Measurements from ENCODE around the gene RUNX3. TPM values are rescaled to one million over a fixed set of nuclear protein-coding genes. Genes with fewer than 3 reads are reported as not detected.

Gene RUNX3
- total RNA-seq, 1 experiment from 2014 or later, result 22.6 TPM

GRCh38 chr1:24900985-24901781 is 28.9 kb downstream of the RUNX3 start:
- H3K4me2 ChIP-seq (ENCODE audit: low read length), result no peak overlapping the region
- H2AFZ ChIP-seq (ENCODE audit: low read depth, low read length, poor library complexity, severe bottlenecking), result no peak overlapping the region
- ChIA-PET POLR2A (interaction anchor here (0.7 kb wide), 1 partner anchor 20 kb away, joined by 3 read pairs; no protein-coding TSS in a partner anchor), RAD21 (ENCODE audit: low non-redundant PET in 1 of 2, low total read pairs in 2 of 2, uncharacterized antibody in 2 of 2, unreplicated experiment in 2 of 2) (no interaction called here), CTCF (interaction anchor here (0.7 kb wide), 1 partner anchor 525 kb away, joined by 3 read pairs; no protein-coding TSS in a partner anchor)
- H3K9ac ChIP-seq (ENCODE audit: low read length), result no peak overlapping the region
- no peaks in the 10 kb centered on the region for H4K20me1 ChIP-seq (ENCODE audit: insufficient read depth)
- BruUV-seq (replicated peaks), result no TSS peak
- H3K4me1 ChIP-seq (ENCODE audit: control insufficient read depth in 1 of 2, insufficient read depth in 2 of 2, low read length in 2 of 2), result no peaks in the 10 kb centered on the region
- ATAC-seq, result no peak
- no peak for TF ChIP-seq POLR2A (IDR thresholded peaks at IDR 0.05; ENCODE audit: borderline replicate concordance, extremely low read depth, insufficient read depth, insufficient read length)
- no peak for TF ChIP-seq ZFX (IDR thresholded peaks at IDR 0.05)
- no peak for TF ChIP-seq CTCF (IDR thresholded peaks at IDR 0.05 in 2 of 3, conservative IDR thresholded peaks at IDR 0.05 in 1 of 3; ENCODE audit: borderline replicate concordance in 1 of 3, insufficient read depth in 1 of 3, low read depth in 2 of 3, low read length in 2 of 3)
- no peak for TF ChIP-seq RAD21 (IDR thresholded peaks at IDR 0.05; ENCODE audit: low read depth)
- no peak for TF ChIP-seq EGR1 (IDR thresholded peaks at IDR 0.05; ENCODE audit: low read depth)
- TF ChIP-seq YY1 (IDR thresholded peaks at IDR 0.05; ENCODE audit: extremely low read depth, insufficient replicate concordance, low read depth, low read length), result no peak
- no peak for TF ChIP-seq SP1 (IDR thresholded peaks at IDR 0.05; ENCODE audit: low read depth)
- no peaks in the 10 kb centered on the region for H3K27me3 ChIP-seq (ENCODE audit: insufficient read depth, low read length)
- DNase-seq (ENCODE audit: low read depth, low spot score), result no peak
- H3K4me3 ChIP-seq (replicated peaks in 1 of 2; ENCODE audit: low read depth in 1 of 2, low read length in 2 of 2), result no peak overlapping the region
- no peaks in the 10 kb centered on the region for H3K79me2 ChIP-seq (ENCODE audit: insufficient read depth, low read length)
- no peaks in the 10 kb centered on the region; a peak in 1 of 4 replicates for H3K36me3 ChIP-seq (ENCODE audit: control insufficient read depth in 1 of 2, insufficient read depth in 2 of 2, low read length in 2 of 2)
- intact Hi-C loops (cut with micrococcal nuclease), result no loop called here
- no peak overlapping the region for H3K27ac ChIP-seq (ENCODE audit: low read depth, low read length)
- no peaks in the 10 kb centered on the region for H3K9me3 ChIP-seq (ENCODE audit: control insufficient read depth in 1 of 2, insufficient read depth in 1 of 2, low read depth in 1 of 2, low read length in 2 of 2)
- H3K9me2 ChIP-seq (ENCODE audit: insufficient read depth), result no peaks in the 10 kb centered on the region

GRCh38 chr1:24900486-24900849 is 29.6 kb downstream of the RUNX3 start:
- H3K9me2 ChIP-seq (ENCODE audit: insufficient read depth), result no peaks in the 10 kb centered on the region
- intact Hi-C loops (cut with micrococcal nuclease), result no loop called here
- H3K79me2 ChIP-seq (ENCODE audit: insufficient read depth, low read length), result no peaks in the 10 kb centered on the region
- ChIA-PET POLR2A (interaction anchor here (0.7 kb wide), 1 partner anchor 19 kb away, joined by 3 read pairs; no protein-coding TSS in a partner anchor), RAD21 (ENCODE audit: low non-redundant PET in 1 of 2, low total read pairs in 2 of 2, uncharacterized antibody in 2 of 2, unreplicated experiment in 2 of 2) (no interaction called here), CTCF (no interaction called here)
- no peaks in the 10 kb centered on the region for H3K9me3 ChIP-seq (ENCODE audit: control insufficient read depth in 1 of 2, insufficient read depth in 1 of 2, low read depth in 1 of 2, low read length in 2 of 2)
- H3K27me3 ChIP-seq (ENCODE audit: insufficient read depth, low read length), result no peaks in the 10 kb centered on the region
- H3K36me3 ChIP-seq (ENCODE audit: control insufficient read depth in 1 of 2, insufficient read depth in 2 of 2, low read length in 2 of 2), result no peaks in the 10 kb centered on the region; a peak in 1 of 4 replicates
- no peak overlapping the region for H2AFZ ChIP-seq (ENCODE audit: low read depth, low read length, poor library complexity, severe bottlenecking)
- ATAC-seq (no peak), DNase-seq (ENCODE audit: low read depth, low spot score) (no peak)
- no peak overlapping the region for H3K4me2 ChIP-seq (ENCODE audit: low read length)
- no peaks in the 10 kb centered on the region for H4K20me1 ChIP-seq (ENCODE audit: insufficient read depth)
- no peaks in the 10 kb centered on the region for H3K4me1 ChIP-seq (ENCODE audit: control insufficient read depth in 1 of 2, insufficient read depth in 2 of 2, low read length in 2 of 2)
- H3K9ac ChIP-seq (ENCODE audit: low read length), result no peak overlapping the region
- no peak overlapping the region for H3K4me3 ChIP-seq (replicated peaks in 1 of 2; ENCODE audit: low read depth in 1 of 2, low read length in 2 of 2)
- no TSS peak for BruUV-seq (replicated peaks)
- H3K27ac ChIP-seq (ENCODE audit: low read depth, low read length), result no peak overlapping the region
- TF ChIP-seq ZFX (IDR thresholded peaks at IDR 0.05) (no peak), SRF (IDR thresholded peaks at IDR 0.05; ENCODE audit: low read depth) (no peak), ATF3 (IDR thresholded peaks at IDR 0.05) (no peak), EZH2phosphoT487 (IDR thresholded peaks at IDR 0.05; ENCODE audit: borderline replicate concordance) (no peak), POLR2AphosphoS5 (IDR thresholded peaks at IDR 0.05; ENCODE audit: low read depth, low read length) (no peak), CEBPB (IDR thresholded peaks at IDR 0.05; ENCODE audit: low read depth) (no peak), RAD21 (IDR thresholded peaks at IDR 0.05; ENCODE audit: low read depth) (no peak), POLR2A (IDR thresholded peaks at IDR 0.05; ENCODE audit: borderline replicate concordance, extremely low read depth, insufficient read depth, insufficient read length) (no peak), ZBTB33 (IDR thresholded peaks at IDR 0.05; ENCODE audit: extremely low read depth, insufficient replicate concordance, low read length) (no peak), SIN3A (IDR thresholded peaks at IDR 0.05; ENCODE audit: low read depth) (no peak)
